Naive thymus-derived CD8-positive, alpha-beta T cell (primary cell): ENCODE measurements around the gene MORC3. TPM values are rescaled to one million over a fixed set of nuclear protein-coding genes. Genes with fewer than 3 reads are reported as not detected.
A peak's percentile ranks its signal among the peaks of the same experiment; 100 is the strongest.
"Not testable (repeated sequence)": the region's sequence is repeated elsewhere in the genome, so short reads cannot be mapped to it uniquely, and the experiment has no call there.

ENCODE experiments used
- ATAC-seq, 2 donors: fragments of 150-1000 bp; cut with Tn5 transposase in 1 of 2; sonication (Bioruptor Pico), chemical (Tn5 transposase) in 1 of 2; 1 replicate in 1 of 2; 2 replicates in 1 of 2; pipeline ENCODE4 v1.10.0; 2021; ENCODE audit warnings: mild to moderate bottlenecking in 2 of 2, moderate library complexity in 2 of 2
- POLR2A ChIA-PET: fragments of 350-600 bp; sonication (Branson Sonifier 250); formaldehyde crosslinking; loops from one replicate; lab custom pipeline; 2021; ENCODE audit warnings: antibody characterized with exemption; lab: Charles Lee
- DNase-seq, 10 donors: peaks; one replicate each; pipeline versions ENCODE4 v3.0.0 to v3.0.0-alpha.2; 2020 to 2022
- H3K27ac Mint-ChIP-seq, 10 donors: one replicate each; pipeline ENCODE4 v1.8.0; 2020 to 2022; ENCODE audit warnings: mild to moderate bottlenecking in 10 of 10, mixed read lengths in 10 of 10, moderate library complexity in 4 of 10, inconsistent platforms in 1 of 10
- H3K27me3 Mint-ChIP-seq, 5 donors: one replicate each; pipeline ENCODE4 v1.8.0; 2021 to 2022; ENCODE audit warnings: mixed read lengths in 5 of 5
- H3K36me3 Mint-ChIP-seq, 3 donors: one replicate each; pipeline ENCODE4 v1.8.0; 2020 to 2022; ENCODE audit warnings: mixed read lengths in 3 of 3, mild to moderate bottlenecking in 2 of 3, inconsistent platforms in 1 of 3
- H3K4me1 Mint-ChIP-seq, 4 donors: one replicate each; pipeline ENCODE4 v1.8.0; 2021 to 2022; ENCODE audit warnings: mixed read lengths in 4 of 4
- H3K4me3 Mint-ChIP-seq, 10 donors: one replicate each; pipeline ENCODE4 v1.8.0; 2020 to 2022; ENCODE audit warnings: mild to moderate bottlenecking in 10 of 10, mixed read lengths in 10 of 10, moderate library complexity in 6 of 10, inconsistent platforms in 1 of 10
- H3K9me3 Mint-ChIP-seq, 9 donors: one replicate each; pipeline ENCODE4 v1.8.0; 2020 to 2022; ENCODE audit warnings: mixed read lengths in 9 of 9, mild to moderate bottlenecking in 3 of 9, inconsistent platforms in 1 of 9, moderate library complexity in 1 of 9
- polyA plus RNA-seq, 3 donors: library from polyadenylated mRNA; unstranded; fragments of 300-500 nt; fragmentation: Illumina TruSeq; gene quantifications; one replicate each; pipeline ENCODE4 v1.2.3, GENCODE V29; 2021
- total RNA-seq, 8 experiments: library from RNA in 2 of 8; stranded (reverse) in 2 of 8; gene quantifications; one replicate each; pipeline ENCODE4 v1.2.3 and lab custom pipeline; 2021 to 2026

MORC3 gene
- total and polyA plus RNA-seq, 5 experiments from 2014 or later = 21.6 to 93.6 (median 30.3) TPM

DNA sequence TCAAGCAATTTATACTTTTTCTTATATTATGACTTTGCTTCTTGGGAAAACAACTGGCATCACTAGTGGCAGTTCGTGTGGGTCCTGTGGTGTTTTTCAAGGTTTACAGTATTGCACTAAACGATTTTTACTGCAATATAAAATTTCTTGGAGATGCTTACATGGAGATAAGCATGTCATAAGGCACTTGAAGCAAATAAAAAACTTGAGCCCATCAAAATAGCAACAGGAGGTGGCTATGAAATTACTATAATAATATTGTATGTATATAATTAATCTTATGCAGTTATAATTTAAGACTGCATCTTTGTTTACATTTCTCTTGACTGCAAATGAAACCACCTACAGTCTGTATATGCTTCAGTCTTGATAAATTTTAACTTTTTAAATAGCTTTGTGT lies 35.9 kb downstream of the MORC3 start:
- DNase-seq (no peak), ATAC-seq (no peak)
- H3K27ac Mint-ChIP-seq = peak overlapping the region in 1 of 10 donors; percentile 46
- peaks cover 6 to 16% (median 11%) of the 10 kb centered on the region in 4 donors for H3K4me1 Mint-ChIP-seq
- POLR2A ChIA-PET = interaction anchor here (0.6 kb wide), 1 partner anchor 29 kb away, joined by 5 read pairs; no protein-coding TSS in a partner anchor
- no peak overlapping the region for H3K4me3 Mint-ChIP-seq
- H3K9me3 Mint-ChIP-seq = no peaks in the 10 kb centered on the region
- peaks cover 10 to 73% (median 17%) of the 10 kb centered on the region in 3 donors for H3K36me3 Mint-ChIP-seq
- H3K27me3 Mint-ChIP-seq = no peaks in the 10 kb centered on the region

DNA sequence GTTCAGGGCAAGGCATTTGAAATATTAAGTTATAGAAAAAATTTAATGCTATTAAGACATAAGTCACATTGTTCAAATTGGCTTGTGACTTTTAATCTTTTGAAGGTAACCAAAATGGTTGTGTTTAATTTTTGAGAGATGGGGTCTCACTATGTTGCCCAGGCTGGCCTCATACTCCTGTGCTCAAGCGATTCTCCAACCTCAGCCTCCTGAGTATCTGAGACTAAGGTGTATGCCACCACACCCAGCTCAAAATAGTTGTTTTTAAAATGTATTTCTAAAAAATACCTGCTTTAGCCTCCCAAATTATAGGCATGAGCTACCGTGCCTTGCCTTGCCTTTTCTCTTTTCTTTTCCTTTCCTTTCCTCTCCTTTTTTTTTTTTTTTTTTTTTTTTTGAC lies 39.2 kb downstream of the MORC3 start:
- no peaks in the 10 kb centered on the region for H3K27me3 Mint-ChIP-seq
- H3K27ac Mint-ChIP-seq = peak overlapping the region in 5 of 10 donors; percentile 14 to 83 (median 63)

DNA sequence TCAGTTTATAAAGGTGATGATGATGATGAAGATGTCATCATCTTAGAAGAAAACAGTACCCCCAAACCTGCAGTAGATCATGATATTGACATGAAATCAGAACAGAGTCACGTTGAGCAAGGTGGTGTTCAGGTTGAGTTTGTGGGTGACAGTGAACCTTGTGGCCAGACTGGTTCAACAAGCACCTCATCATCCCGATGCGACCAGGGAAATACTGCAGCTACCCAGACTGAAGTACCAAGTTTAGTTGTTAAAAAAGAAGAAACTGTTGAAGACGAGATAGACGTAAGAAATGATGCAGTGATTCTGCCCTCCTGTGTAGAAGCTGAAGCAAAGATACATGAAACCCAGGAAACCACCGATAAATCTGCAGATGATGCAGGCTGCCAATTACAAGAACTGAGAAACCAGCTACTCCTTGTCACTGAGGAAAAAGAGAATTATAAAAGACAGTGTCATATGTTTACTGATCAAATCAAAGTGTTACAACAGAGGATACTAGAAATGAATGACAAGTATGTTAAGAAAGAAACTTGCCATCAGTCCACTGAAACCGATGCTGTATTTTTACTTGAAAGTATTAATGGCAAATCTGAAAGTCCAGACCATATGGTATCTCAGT lies 49.2 kb downstream of the MORC3 start:
- Mint-ChIP-seq H3K27ac (peak overlapping the region in 6 of 10 donors; percentile 16 to 61 (median 30)), H3K27me3 (no peaks in the 10 kb centered on the region), H3K4me1 (peaks cover 0 to 11% (median 0%) of the 10 kb centered on the region in 4 donors), H3K9me3 (no peaks in the 10 kb centered on the region), H3K36me3 (peaks cover 0 to 98% (median 30%) of the 10 kb centered on the region in 3 donors), H3K4me3 (no peak overlapping the region)
- DNase-seq (no peak), ATAC-seq (no peak)
- POLR2A ChIA-PET = no interaction called here

More for the DNA sequence above, 39.2 kb downstream of the MORC3 start:
- POLR2A ChIA-PET = interaction anchor here (0.7 kb wide), 1 partner anchor 15 kb away, joined by 7 read pairs; no protein-coding TSS in a partner anchor
- no peak for ATAC-seq
- H3K36me3 Mint-ChIP-seq = peaks cover 10 to 82% (median 16%) of the 10 kb centered on the region in 3 donors
- no peak overlapping the region for H3K4me3 Mint-ChIP-seq
- H3K4me1 Mint-ChIP-seq = peaks cover 5 to 13% (median 8%) of the 10 kb centered on the region in 4 donors
- DNase-seq = no peak
- no peaks in the 10 kb centered on the region for H3K9me3 Mint-ChIP-seq

DNA sequence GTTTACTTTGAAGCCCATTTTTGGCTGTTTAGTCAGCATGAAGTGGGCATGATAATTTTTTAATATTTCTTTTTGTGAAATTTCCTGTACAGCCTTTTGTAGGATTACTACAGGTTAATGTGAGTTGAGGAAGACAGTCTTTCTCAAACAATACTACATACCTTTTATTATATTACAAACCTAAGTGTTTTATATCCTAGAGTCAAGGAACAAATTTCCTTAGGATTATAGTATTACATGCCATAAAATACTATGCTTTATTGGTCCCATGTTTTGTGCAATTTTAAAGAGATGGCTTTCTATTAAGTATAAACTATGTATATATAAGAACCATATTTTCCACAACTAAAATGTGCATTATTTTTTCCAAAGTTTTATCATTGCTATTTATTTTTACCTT lies 56.0 kb downstream of the MORC3 start:
- Mint-ChIP-seq H3K27ac (no peak overlapping the region), H3K4me3 (no peak overlapping the region), H3K4me1 (peaks cover 0 to 4% (median under 1%) of the 10 kb centered on the region in 4 donors), H3K36me3 (peaks cover 4 to 63% (median 18%) of the 10 kb centered on the region in 3 donors), H3K9me3 (no peaks in the 10 kb centered on the region), H3K27me3 (no peaks in the 10 kb centered on the region)
- ATAC-seq = no peak
- POLR2A ChIA-PET = no interaction called here
- DNase-seq = no peak

DNA sequence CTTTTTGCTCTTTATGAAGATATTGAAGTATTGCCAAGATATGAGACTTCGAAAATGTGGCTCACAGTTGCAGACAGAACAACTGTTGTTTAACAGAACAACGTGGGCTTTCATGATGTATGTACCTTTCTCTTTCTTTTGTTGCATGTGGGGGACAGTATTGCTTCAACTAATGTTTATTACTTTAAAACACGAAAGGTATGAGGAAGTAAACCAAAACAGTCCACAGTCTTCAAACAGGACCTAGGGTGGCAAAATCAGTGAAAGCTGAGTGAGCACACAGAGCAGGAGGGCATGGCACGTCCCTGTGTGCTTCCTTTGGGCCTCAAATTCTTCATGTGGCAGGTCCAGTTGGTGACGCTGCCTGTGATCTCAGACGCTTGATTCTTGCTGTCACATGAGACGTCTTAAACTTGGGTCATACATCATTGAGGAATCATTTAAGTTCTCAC lies 57.4 kb downstream of the MORC3 start:
- Mint-ChIP-seq H3K36me3 (peaks cover 4 to 48% (median 14%) of the 10 kb centered on the region in 3 donors), H3K4me3 (no peak overlapping the region), H3K27ac (no peak overlapping the region), H3K27me3 (no peaks in the 10 kb centered on the region), H3K9me3 (no peaks in the 10 kb centered on the region), H3K4me1 (peaks cover 0 to 5% (median 0%) of the 10 kb centered on the region in 4 donors)
- POLR2A ChIA-PET = no interaction called here
- DNase-seq (no peak), ATAC-seq (no peak)

DNA sequence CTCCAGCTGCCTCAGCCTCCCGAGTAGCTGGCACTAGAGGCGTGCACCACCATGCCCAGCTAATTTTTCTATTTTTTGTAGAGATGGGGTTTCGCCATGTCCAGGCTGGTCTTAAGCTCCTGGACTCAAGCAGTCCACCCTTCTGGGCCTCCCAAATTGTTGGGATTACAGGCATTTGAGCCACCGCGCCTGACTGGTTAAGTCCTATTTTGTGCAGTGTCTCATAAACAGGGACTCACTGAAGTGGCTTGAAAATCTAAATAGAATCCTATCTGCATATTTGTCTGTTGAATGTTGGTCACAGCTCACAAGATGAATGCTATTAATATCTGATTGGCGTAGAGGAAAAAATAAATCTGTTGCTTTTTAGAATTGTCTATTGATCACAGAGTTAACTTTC lies 59.3 kb downstream of the MORC3 start:
- no peaks in the 10 kb centered on the region for H3K27me3 Mint-ChIP-seq
- peak overlapping the region in 3 of 10 donors; percentile 15 to 31 (median 17) for H3K27ac Mint-ChIP-seq
- H3K9me3 Mint-ChIP-seq = no peaks in the 10 kb centered on the region
- H3K36me3 Mint-ChIP-seq = peaks cover 4 to 30% (median 7%) of the 10 kb centered on the region in 3 donors
- POLR2A ChIA-PET = no interaction called here
- no peak overlapping the region for H3K4me3 Mint-ChIP-seq
- no peak for ATAC-seq
- DNase-seq = no peak
- H3K4me1 Mint-ChIP-seq = peaks cover 0 to 5% (median 0%) of the 10 kb centered on the region in 4 donors

DNA sequence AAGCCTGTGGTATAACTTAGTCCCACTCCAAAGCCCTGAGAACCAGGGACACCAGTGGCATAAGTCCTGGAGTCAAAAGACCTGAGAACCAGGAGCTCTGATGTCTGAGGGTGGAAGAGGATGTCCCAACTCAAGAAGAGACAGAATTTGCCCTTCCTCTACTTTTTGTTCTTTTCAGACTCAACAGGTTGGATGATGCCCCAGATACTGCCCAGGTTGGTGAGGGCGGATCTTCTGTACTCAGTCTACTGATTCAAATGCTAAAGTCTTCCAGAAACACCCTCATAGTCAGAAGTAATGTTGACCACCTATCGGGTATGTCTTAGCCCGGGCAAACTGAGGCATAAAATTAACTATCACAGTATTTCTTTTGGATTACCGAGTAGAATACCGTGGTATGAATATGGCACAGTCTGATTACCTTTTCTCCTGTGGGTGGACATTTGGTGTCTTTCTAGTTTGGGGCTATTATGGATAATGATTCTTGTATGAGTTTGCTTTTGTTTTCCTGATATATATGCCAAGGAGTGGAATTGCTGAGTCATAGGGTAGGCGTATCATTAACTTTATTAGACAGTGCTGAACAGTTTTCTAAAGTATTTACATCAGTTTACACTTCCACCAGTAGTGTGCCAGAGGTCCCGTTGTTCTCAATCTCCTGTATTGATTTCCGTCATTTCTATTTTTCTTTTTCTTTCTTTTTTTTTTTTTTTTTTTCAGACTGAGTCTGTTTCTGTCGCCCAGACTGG lies 62.0 kb downstream of the MORC3 start:
- POLR2A ChIA-PET = interaction anchor here (0.7 kb wide), 1 partner anchor 91 kb away, joined by 4 read pairs; no protein-coding TSS in a partner anchor
- H3K27me3 Mint-ChIP-seq = no peaks in the 10 kb centered on the region
- ATAC-seq (no peak), DNase-seq (no peak)
- H3K27ac Mint-ChIP-seq = peak overlapping the region in 8 of 10 donors; percentile 14 to 76 (median 52)
- H3K4me3 Mint-ChIP-seq = no peak overlapping the region
- H3K36me3 Mint-ChIP-seq = peaks cover 0 to 13% (median 0%) of the 10 kb centered on the region in 3 donors
- H3K4me1 Mint-ChIP-seq = peaks cover 0 to 12% (median 4%) of the 10 kb centered on the region in 4 donors
- no peaks in the 10 kb centered on the region for H3K9me3 Mint-ChIP-seq

DNA sequence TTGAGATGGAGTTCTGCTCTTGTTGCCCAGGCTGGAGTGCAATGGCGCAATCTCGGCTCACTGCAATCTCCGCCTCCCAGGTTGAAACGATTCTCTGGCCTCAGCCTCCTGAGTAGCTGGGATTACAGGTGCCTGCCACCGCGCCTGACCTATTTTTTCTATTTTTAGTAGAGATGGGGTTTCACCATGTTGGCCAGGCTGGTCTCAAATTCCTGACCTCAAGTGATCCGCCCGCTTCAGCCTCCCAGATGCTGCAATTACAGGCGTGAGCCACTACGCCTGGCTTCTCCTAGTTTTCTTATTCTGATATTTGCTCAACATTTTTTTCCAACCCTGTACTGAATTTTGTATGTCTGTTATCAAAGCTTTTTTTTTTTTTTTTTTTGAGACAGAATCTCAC lies 62.7 kb downstream of the MORC3 start:
- not testable (repeated sequence) for H3K27me3 Mint-ChIP-seq, ATAC-seq, H3K4me3 Mint-ChIP-seq, H3K36me3 Mint-ChIP-seq, DNase-seq, H3K9me3 Mint-ChIP-seq, H3K27ac Mint-ChIP-seq
- POLR2A ChIA-PET = interaction anchor here (0.6 to 0.7 kb wide), 3 partner anchors 91 to 854 kb away, joined by 3 to 5 read pairs (median 4); no protein-coding TSS in a partner anchor
- H3K4me1 Mint-ChIP-seq = peaks cover 0 to 12% (median 6%) of the 10 kb centered on the region in 4 donors

DNA sequence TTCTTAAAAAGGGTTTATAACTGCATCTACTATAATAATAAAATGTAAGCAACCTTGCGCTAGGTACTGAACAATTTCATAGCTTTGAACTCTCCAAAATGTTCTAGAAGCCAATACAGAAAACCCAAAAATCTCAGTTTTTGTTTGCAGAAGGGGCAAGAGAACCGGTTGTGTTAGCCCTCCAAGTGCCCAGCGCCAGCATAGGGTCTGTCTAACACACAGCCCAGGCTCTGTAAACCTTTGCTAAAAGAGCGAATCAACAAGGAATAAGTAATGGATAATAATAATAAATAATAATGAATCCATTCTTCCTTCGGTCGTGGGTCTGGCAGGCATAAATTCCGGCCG lies 64.9 kb downstream of the MORC3 start:
- peak overlapping the region; percentile 14 to 82 (median 48) for H3K4me3 Mint-ChIP-seq
- DNase-seq = no peak
- H3K36me3 Mint-ChIP-seq = no peaks in the 10 kb centered on the region
- POLR2A ChIA-PET = interaction anchor here (1.2 kb wide), 1 partner anchor 65 kb away, joined by 3 read pairs; the partner anchor contains the start of gene MORC3
- peaks cover 0 to 10% (median 6%) of the 10 kb centered on the region in 4 donors for H3K4me1 Mint-ChIP-seq
- no peak for ATAC-seq
- H3K27ac Mint-ChIP-seq = no peak overlapping the region
- H3K27me3 Mint-ChIP-seq = no peaks in the 10 kb centered on the region
- no peaks in the 10 kb centered on the region for H3K9me3 Mint-ChIP-seq

DNA sequence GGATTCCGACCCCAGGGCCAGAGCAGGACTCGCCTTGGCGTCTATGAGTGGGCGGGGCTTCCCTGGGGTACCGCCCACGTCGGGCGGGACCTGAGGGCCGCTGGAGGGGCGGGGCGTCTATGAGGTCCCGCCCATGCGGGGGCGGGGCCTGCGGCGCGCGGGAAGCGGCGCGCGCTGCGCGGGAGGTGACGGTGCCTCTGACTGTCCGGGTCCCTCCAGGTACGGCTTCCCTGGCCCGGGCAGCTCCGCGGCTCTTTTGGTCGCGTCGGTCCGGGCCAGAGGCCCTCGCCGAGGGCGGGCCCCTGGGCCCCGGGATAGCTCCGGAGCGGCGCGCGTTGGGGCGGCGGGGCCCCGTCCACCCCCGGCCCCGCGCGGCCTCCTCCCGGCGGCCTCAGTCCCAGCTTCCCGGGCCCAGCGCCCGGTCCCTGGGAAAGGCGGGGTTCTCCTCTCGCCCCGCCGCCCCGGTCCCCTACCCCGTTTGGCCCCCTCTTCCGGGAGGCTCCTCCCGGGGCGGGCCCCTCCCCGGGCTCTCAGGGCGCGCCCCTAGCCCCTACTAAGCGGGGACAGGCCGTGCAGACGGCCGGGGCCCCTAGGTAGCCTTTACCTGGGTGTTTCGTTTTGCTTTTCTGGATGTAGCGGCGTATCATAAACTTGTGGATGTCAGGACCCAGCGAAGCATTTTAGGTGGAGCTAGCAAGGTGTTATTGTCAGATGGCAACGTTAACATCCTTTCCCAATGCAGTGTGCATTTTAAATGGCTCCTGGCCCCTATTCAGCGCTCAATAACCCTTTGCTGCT lies 65.4 kb downstream of the MORC3 start, which contains the start of gene CHAF1B:
Gene CHAF1B, plus strand, starts transcription at position 160 of the 798 bp plus-strand sequence. CDS start 745 bp downstream, outside the sequence.
- Mint-ChIP-seq H3K36me3 (no peaks in the 10 kb centered on the region), H3K27ac (peak within 1 kb of the TSS in 6 of 10 donors; percentile 26 to 81 (median 73)), H3K9me3 (no peaks in the 10 kb centered on the region), H3K4me1 (peaks cover 0 to 10% (median 6%) of the 10 kb centered on the region in 4 donors), H3K4me3 (peak within 1 kb of the TSS; percentile 73 to 87 (median 85)), H3K27me3 (no peaks in the 10 kb centered on the region)
- POLR2A ChIA-PET = interaction anchor here (1.2 kb wide), 1 partner anchor 65 kb away, joined by 3 read pairs; the partner anchor contains the start of gene MORC3
- DNase-seq (peak; percentile 63 to 85 (median 81)), ATAC-seq (peak; percentile 96)

DNA sequence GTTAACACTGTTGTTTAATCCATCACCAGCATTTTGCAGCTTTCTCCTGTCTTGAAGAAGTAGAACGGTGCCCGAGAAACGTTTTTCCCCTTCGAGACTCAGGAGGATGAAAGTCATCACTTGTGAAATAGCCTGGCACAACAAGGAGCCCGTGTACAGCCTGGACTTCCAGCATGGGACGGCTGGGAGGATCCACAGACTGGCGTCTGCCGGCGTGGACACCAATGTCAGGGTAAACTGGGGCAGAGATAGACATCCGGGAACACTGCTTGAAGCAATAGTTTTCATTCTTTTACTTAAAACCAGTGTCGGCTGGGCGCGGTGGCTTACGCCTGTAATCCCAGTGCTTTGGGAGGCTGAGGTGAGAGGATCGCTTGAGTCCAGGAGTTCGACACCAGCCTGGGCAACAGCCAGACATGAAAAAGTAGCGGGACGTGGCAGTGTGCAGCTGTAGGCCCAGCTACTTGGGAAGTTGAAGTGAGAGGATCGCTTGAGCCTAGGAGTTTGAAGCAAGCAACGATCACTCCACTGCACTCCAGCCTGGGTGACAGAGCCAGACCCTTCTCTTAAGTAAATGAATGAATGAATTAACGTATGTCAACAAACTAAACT lies 66.1 kb downstream of the MORC3 start:
- DNase-seq (no peak), ATAC-seq (no peak)
- peaks cover 0 to 10% (median 6%) of the 10 kb centered on the region in 4 donors for H3K4me1 Mint-ChIP-seq
- H3K9me3 Mint-ChIP-seq = no peaks in the 10 kb centered on the region
- H3K27me3 Mint-ChIP-seq = no peaks in the 10 kb centered on the region
- POLR2A ChIA-PET = no interaction called here
- peak overlapping the region in 3 of 10 donors; percentile 26 to 81 (median 66) for H3K27ac Mint-ChIP-seq
- peak overlapping the region; percentile 73 to 87 (median 85) for H3K4me3 Mint-ChIP-seq
- peaks cover 0 to 1% (median 0%) of the 10 kb centered on the region in 3 donors for H3K36me3 Mint-ChIP-seq
